COLO829 (cell line): Measurements from ENCODE around the gene NUP93.

Experiments used
- DNase-seq: peaks from one replicate; pipeline ENCODE4 v3.0.0; 2012; ENCODE audit warnings: low spot score

The NUP93 gene

GRCh38 chr16:56895813-56896212 is 165.9 kb downstream of the NUP93 start:
- DNase-seq = no peak

- no peak for DNase-seq
Measured at GRCh38 chr16:56896244-56896643, 166.3 kb downstream of the NUP93 start.

- DNase-seq = no peak
Measured at GRCh38 chr16:56897026-56897799, 167.3 kb downstream of the NUP93 start.

- DNase-seq = no peak
Measured at GRCh38 chr16:56898847-56899246, 168.9 kb downstream of the NUP93 start.
